HAP-1 (cell line): ENCODE results near the gene AACS.

Experiments used
- DNase-seq, 2 experiments: peaks; one replicate each; pipeline ENCODE4 v3.0.0-alpha.2; 2016 to 2020; ENCODE audit warnings: low spot score in 2 of 2
- H3K27me3 ChIP-seq: fragments of 250-450 bp; sonication (Bioruptor Pico); 2 replicates; pipeline ENCODE4 v1.5.1; 2020; ENCODE audit warnings: low read depth, mild to moderate bottlenecking, moderate library complexity
- H3K36me3 ChIP-seq: fragments of 250-450 bp; sonication (Bioruptor Pico); replicated peaks from 2 replicates; pipeline ENCODE4 v1.5.1; 2020; ENCODE audit warnings: mild to moderate bottlenecking
- H3K4me1 ChIP-seq: fragments of 250-450 bp; sonication (Bioruptor Pico); 2 replicates; pipeline ENCODE4 v1.5.1; 2020; ENCODE audit warnings: mild to moderate bottlenecking
- H3K4me3 ChIP-seq: fragments of 250-450 bp; sonication (Bioruptor Pico); 2 replicates; pipeline ENCODE4 v1.5.1; 2020; ENCODE audit warnings: mild to moderate bottlenecking, moderate library complexity
- H3K9me3 ChIP-seq: fragments of 250-450 bp; sonication (Bioruptor Pico); 2 replicates; pipeline ENCODE4 v1.5.1; 2020; ENCODE audit warnings: mild to moderate bottlenecking, moderate library complexity
- in situ Hi-C: fragments of 300-500 bp; cut with MboI; formaldehyde crosslinking; loops from 3 replicates; pipeline ENCODE4 v1.14.3; 2020; ENCODE audit warnings: low sequenced_read_pairs, inconsistent platforms, mixed read lengths

AACS gene

DNA sequence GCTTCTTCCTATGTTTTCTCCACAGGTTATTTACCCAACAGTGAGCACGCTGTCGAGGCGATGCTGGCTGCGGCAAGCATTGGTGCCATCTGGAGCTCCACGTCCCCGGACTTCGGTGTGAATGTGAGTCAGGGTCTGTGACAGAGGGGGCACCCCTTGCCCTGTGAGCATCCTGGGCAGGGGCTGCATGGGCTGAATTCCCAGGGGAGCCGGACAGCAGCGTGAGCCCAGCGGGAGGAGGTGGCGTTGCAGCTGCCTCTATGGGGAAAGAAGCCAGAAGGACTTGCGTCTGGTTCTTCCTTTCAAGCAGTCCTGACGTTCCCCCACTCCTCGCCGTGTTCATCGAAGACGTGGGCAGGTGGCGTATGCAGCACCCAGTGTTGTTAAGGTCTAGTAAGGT, 26.2 kb downstream of the AACS start:
- no peaks in the 10 kb centered on the region for H3K4me1 ChIP-seq
- DNase-seq = no peak
- H3K9me3 ChIP-seq = no peaks in the 10 kb centered on the region
- no peaks in the 10 kb centered on the region for H3K27me3 ChIP-seq
- in situ Hi-C loops = no loop called here
- H3K36me3 ChIP-seq = peaks cover 50% of the 10 kb centered on the region
- H3K4me3 ChIP-seq = no peak overlapping the region

DNA sequence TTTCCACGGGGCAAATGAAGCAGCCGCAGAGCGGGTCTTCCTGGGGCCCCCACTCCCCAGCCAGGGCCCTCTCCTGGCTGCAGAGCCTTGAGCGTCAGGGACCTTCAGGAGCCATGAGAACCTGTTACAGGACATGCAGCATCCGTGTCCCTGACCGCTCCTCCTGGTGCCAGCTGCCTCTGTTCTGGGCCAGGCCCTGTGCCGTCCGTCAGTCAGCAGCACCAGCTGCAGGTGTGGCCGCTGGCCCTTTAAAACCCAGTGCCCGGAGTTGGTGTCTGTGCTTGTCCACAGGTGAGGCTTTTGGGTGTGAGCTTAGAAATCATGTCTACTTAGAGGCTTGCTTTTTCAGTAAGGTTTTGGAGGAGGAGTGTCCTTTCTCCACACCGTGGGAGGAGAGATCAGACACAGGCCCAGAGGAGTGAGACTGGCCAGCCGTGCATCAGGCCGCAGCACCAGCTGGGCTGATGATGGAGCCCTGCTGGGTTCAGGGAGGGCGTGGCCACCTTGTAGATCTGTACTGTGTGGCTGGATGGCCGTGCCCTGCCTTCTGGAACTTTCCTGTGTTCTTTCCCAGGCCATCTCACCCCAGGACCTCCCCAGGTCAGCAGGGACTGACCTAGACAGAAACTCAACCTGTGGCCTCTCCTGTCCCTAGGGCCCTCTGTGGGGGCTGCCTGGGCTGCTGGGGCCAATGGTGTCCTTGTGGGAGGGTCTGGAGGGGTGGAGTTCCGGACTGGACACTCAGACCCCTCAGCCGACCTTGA, 27.1 kb downstream of the AACS start:
- Histone ChIP-seq H3K4me3 (no peak overlapping the region), H3K4me1 (no peaks in the 10 kb centered on the region), H3K36me3 (peaks cover 45% of the 10 kb centered on the region), H3K9me3 (no peaks in the 10 kb centered on the region), H3K27me3 (no peaks in the 10 kb centered on the region)
- in situ Hi-C loops = no loop called here
- no peak for DNase-seq

DNA sequence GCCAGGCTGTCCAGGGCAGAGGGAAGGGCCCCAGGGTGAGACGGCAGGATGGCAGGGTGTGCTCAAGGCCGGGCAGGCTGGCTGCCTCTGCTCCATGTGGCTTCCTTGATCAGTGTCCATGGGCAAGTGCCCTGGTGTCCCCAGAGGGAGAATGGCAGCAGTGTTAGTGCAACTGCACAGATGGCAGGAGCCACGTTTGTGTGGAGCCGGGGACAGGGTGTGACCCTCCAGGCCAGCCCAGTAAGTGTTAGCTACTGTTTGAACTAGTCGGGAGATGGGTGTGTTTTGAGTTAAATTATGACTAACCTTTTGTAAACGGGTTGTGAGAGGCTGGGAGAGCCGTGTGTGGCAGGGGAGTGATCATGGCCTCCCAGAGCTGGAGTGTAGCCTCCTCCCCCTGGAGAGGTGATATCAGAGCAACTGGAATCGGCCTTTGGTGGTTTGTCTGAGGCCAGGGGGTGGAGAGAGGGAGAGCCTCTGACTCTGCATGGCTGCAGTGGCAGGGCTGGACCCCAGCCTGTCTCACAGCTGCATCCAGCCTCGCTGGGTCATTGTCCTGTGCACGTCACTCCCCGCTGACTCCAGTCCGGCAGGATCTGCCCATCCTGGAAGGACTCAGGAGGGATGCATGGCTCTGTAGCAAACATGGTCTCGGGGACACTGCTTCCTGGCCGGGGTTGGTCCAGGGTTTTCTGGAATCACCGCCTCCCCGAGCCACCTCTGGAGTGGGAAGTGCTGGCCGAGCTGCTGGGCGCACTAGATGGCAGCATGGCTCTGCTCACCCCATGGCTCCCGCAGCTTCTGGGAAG, 27.8 kb downstream of the AACS start:
- in situ Hi-C loops = no loop called here
- DNase-seq = no peak
- H3K27me3 ChIP-seq = no peaks in the 10 kb centered on the region
- no peaks in the 10 kb centered on the region for H3K9me3 ChIP-seq
- no peaks in the 10 kb centered on the region for H3K4me1 ChIP-seq
- no peak overlapping the region for H3K4me3 ChIP-seq
- H3K36me3 ChIP-seq = peaks cover 42% of the 10 kb centered on the region

DNA sequence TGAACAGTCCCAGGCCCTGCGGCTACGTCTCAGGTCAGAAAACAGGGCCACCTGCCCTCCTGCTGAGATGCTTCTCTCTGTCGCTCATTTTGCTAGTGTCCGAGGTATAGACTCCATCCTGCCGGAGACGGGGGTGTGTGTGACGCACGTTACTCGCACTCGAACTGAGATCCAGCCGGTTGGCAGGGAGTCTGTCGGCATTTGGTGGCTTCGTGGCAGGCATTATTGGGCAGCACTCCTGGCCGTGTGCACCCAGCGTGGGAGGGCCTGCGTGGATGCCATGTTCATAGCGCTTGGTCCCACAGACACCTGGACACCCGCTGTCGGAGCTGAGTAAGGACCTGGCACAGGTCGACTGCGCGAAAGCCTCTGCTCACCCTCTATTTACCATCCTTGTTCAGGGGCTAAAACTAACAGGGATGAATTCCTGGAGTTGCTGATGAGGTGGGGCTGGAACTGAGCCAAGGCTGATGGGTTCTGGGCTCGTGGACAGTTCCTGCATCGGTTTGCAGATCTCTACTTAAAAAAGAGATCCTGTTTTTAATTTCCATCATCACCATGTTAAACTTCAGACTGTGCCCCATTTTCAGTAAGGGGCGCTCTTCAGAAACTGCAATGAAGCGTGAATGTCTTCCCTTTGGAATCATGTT, 28.6 kb downstream of the AACS start:
- no peak for DNase-seq
- Histone ChIP-seq H3K4me3 (no peak overlapping the region), H3K4me1 (no peaks in the 10 kb centered on the region), H3K27me3 (no peaks in the 10 kb centered on the region), H3K9me3 (no peaks in the 10 kb centered on the region), H3K36me3 (peaks cover 42% of the 10 kb centered on the region)
- in situ Hi-C loops = no loop called here

DNA sequence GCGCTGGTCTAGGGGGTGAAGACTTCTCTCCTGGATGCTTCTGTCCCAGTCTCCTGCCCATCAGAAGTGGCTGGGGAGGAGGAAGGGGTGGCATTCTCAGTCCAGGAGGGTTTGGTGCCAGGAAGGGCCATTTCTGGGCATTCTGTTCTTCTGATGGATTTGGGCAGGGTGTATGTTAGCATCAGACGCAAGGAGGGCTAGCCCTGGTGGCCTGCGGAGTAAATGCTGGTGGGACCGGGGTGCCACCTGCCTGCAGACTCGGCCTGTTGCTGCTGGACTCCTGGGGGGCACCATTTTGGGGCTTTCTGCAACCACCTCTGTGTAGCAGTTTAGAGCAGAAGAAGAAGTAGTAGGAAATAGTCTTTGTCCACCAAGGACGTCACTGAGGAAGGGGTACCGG, 31.7 kb downstream of the AACS start:
- Histone ChIP-seq H3K9me3 (no peaks in the 10 kb centered on the region), H3K4me1 (no peaks in the 10 kb centered on the region), H3K4me3 (no peak overlapping the region), H3K36me3 (peaks cover 24% of the 10 kb centered on the region), H3K27me3 (no peaks in the 10 kb centered on the region)
- DNase-seq = no peak
- in situ Hi-C loops = no loop called here

DNA sequence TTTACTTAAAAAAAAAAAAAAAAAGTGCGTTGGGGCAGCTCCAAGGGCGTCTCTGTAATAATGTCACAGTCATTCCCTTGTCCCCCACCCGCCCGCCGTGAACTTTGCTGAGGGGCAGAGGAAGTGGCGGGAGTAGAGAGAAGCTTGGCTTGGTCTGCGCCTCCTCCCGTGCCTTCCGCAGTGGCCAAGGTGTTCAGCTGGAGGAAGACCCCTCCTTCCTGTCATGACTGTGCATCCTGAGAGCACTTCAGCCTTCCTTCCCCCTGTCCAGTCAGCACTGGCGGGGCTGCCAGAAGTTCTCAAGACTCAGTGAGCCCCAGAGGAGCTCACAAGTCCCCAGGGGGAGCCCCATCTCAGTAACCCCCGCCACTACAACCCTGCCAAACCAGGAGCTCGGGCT, 32.2 kb downstream of the AACS start:
- Histone ChIP-seq H3K4me1 (no peaks in the 10 kb centered on the region), H3K4me3 (no peak overlapping the region), H3K9me3 (no peaks in the 10 kb centered on the region), H3K36me3 (peaks cover 18% of the 10 kb centered on the region), H3K27me3 (no peaks in the 10 kb centered on the region)
- in situ Hi-C loops = no loop called here
- DNase-seq = no peak

DNA sequence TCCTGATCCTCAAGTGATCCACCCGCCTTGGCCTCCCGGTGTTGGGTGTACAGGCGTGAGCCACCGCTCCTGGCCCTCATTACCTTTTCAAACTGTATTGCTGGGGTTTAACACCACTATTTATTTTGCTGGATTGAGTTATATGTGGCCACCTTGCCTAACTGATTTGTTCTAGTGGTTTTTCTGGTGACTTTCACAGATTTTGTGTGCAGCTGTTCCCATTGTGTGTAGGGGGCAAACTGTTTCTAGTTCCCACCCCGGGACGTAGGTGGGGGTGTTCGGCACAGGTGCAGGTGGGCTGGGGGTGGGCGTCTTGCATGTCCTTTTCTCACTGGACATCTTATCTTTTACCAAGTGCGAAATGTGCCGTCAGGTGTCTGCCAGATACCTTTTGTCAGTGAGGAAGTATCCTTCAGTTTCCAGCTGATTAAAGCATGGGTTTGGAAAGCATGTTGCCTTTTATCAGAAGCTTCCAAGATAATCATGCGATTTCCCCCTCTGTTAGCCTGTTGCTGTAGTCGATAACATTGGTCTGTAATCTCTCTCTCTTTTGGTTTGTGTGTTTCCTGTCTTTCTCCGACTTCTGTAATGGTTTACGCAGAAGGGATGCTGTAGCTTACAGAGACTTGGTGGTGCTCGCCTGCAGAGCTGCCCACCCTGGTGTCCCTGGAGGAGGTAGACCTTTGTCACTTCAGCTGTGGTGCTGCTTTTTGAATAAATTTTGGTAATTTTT, 33.6 kb downstream of the AACS start:
- no peak overlapping the region for H3K4me3 ChIP-seq
- DNase-seq = no peak
- H3K36me3 ChIP-seq = peaks cover 13% of the 10 kb centered on the region
- H3K4me1 ChIP-seq = no peaks in the 10 kb centered on the region
- H3K9me3 ChIP-seq = no peaks in the 10 kb centered on the region
- in situ Hi-C loops = no loop called here
- no peaks in the 10 kb centered on the region for H3K27me3 ChIP-seq

DNA sequence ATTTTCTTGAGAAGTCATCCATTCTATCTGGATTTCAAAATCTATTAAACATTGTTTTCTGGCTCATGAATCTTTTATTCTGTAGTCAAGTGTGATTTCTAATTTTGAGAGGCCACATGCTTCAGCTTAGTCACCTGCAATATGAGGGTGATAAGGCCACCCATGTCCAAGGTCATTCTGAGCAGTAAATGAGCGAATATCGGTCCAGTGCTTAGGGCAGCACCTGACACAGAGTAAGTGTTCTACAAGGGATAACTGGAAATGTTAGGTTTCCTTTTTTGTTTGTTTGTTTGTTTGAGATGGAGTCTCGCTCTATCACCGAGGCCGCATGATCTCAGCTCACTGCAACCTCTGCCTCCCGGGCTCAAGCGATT, 34.2 kb downstream of the AACS start:
- in situ Hi-C loops = no loop called here
- H3K4me1 ChIP-seq = no peaks in the 10 kb centered on the region
- H3K36me3 ChIP-seq = peaks cover 8% of the 10 kb centered on the region
- H3K4me3 ChIP-seq = no peak overlapping the region
- H3K27me3 ChIP-seq = no peaks in the 10 kb centered on the region
- H3K9me3 ChIP-seq = no peaks in the 10 kb centered on the region
- DNase-seq = no peak

DNA sequence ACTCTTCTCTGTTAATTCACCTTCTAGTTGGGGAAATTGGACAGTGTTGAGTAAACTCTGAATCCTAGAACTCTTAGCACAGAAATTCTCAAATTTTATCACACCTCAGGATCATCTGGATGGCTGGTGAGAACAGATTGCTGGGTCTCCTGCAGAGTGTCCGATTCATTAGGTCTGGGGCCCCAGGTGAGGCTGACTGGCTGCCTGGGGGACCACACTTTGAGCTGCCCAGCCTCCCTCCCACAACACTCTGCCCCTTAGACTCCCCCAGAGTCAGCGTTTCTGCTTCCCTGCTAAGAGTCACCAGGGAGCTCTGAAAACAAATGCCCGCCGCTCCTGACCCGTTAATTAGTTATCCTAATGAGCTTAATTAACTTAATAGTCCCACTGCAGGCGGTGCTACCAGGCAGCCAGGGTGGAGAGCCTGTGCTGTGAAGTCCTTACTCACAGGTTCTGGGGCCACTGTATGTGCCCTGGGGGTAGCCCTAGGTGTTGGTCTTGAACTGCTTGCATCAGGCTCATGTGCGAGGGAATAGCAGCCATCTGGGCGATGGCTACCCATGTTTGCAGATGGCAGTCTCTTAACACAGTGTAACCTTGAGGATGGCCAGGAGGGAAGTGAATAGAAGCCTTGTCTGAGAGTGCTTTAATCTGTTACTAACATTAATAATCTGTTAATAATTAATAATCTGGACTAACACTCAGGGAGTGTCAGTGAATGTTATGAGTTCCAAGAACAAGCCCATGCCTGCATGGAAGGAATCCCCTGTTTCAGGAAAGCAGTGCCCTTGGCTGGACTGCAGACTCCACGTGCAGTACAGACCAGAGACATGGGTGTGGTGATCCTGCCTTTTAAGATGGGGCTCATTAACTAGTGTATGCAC, 35.6 kb downstream of the AACS start:
- H3K36me3 ChIP-seq = peaks cover 8% of the 10 kb centered on the region
- DNase-seq = no peak
- H3K9me3 ChIP-seq = no peaks in the 10 kb centered on the region
- H3K27me3 ChIP-seq = no peaks in the 10 kb centered on the region
- in situ Hi-C loops = no loop called here
- H3K4me1 ChIP-seq = peaks cover 7% of the 10 kb centered on the region
- H3K4me3 ChIP-seq = no peak overlapping the region

DNA sequence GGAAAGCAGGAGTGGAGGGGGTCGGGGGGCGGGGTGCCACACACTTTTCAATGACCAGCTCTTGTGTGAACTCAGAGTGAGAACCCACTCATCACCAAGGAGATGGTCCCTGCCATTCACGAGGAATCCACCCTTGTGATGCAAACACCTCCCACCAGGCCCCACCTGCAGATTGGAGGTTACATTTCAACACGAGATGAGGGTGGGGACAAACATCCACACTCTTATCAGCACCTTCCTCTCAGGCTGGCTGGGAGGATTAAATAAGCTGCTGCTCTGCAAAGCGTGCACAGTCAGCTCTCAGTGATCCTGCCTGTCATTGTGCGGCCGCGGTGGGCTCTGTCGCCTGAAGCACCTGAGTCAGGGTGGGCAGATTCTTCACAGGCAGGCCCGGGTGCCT, 39.7 kb downstream of the AACS start:
- Histone ChIP-seq H3K4me1 (peaks cover 14% of the 10 kb centered on the region), H3K27me3 (no peaks in the 10 kb centered on the region), H3K9me3 (no peaks in the 10 kb centered on the region), H3K36me3 (peaks cover 35% of the 10 kb centered on the region), H3K4me3 (no peak overlapping the region)
- no peak for DNase-seq
- in situ Hi-C loops = no loop called here

DNA sequence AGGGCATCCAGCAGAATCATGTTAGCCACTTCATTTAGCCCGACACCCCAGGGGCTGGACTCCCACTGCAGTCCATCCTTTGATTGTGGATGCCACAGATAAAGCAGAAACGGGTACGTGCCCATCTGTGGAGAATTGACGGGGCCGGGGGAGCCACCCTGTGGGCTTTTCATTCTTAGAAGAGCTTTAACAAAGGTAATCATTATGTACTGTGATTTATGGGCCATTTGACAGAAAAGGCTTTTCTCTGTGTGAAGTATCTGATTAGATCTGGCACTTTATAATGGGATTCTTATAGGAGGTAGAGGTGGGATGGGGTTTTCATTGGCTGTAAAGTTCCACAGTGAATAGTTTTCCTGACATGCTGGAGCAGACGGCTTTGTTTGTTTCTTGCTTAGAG, 40.4 kb downstream of the AACS start:
- H3K4me3 ChIP-seq = no peak overlapping the region
- no peaks in the 10 kb centered on the region for H3K9me3 ChIP-seq
- in situ Hi-C loops = no loop called here
- DNase-seq = peak; percentile 65 to 88
- no peaks in the 10 kb centered on the region for H3K27me3 ChIP-seq
- H3K36me3 ChIP-seq = peaks cover 35% of the 10 kb centered on the region
- H3K4me1 ChIP-seq = peaks cover 14% of the 10 kb centered on the region

DNA sequence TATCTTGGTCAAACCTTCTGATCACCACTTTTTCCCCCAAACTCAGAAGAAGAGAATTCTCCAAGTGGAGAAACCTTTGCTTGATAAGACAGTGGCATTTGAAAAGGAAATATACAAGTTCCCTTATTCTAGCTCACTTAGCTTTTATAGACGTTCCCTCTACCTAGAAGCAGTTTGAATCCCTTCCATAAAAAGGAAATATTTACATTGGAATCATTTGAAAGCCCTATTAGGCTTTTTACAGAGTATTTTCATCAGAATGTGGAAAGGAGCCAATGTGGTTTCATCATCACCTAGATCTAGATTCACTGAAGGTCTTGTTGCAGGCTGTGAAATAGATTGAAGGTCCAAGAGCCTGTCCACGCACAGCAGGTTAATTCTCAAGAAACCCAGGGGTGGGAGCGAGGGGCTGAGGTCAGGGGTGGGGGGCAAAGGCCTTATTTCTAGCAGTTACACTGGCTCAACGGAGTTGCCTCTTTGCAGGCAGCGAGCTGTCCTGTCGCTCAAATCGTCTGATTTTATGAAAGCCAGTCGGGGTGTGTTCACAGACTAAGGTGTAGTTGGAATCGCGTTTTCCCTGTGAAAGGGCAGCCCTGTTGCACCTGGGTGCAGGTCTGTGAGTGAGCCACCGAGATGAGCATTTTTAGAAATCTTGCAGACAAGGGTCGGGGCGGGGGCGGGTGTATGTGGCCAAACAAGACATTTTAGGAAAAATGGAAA, 45.6 kb downstream of the AACS start:
- Histone ChIP-seq H3K27me3 (no peaks in the 10 kb centered on the region), H3K4me1 (peaks cover 7% of the 10 kb centered on the region), H3K36me3 (peaks cover 33% of the 10 kb centered on the region), H3K9me3 (no peaks in the 10 kb centered on the region), H3K4me3 (no peak overlapping the region)
- DNase-seq = no peak
- in situ Hi-C loops = no loop called here
